ENCODE results near the gene SPPL3.

DNA sequence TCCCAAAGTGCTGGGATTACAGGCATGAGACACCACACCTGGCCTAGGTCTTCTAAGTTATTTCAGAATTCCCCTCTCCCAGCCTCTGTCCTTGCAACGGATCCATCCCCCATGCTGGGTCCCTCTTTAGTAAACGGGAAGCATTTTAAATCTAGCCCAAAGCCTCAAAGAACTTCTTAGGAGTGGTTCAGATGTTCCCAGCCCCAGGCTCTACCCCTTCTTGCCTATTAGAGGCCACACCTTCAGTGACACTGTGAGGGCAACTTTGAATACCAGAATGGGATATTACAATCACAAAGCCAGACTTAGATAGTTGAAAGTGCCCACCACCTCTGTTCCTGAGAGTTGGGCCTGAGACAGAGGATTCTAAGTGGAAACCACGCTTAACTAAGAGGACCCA, 18.1 kb upstream of the SPPL3 start:
- TF ChIP-seq, protein P1, sequence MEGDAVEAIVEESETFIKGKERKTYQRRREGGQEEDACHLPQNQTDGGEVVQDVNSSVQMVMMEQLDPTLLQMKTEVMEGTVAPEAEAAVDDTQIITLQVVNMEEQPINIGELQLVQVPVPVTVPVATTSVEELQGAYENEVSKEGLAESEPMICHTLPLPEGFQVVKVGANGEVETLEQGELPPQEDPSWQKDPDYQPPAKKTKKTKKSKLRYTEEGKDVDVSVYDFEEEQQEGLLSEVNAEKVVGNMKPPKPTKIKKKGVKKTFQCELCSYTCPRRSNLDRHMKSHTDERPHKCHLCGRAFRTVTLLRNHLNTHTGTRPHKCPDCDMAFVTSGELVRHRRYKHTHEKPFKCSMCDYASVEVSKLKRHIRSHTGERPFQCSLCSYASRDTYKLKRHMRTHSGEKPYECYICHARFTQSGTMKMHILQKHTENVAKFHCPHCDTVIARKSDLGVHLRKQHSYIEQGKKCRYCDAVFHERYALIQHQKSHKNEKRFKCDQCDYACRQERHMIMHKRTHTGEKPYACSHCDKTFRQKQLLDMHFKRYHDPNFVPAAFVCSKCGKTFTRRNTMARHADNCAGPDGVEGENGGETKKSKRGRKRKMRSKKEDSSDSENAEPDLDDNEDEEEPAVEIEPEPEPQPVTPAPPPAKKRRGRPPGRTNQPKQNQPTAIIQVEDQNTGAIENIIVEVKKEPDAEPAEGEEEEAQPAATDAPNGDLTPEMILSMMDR (IDR thresholded peaks at IDR 0.05) = no peak
- TF ChIP-seq TCF7L2 (IDR thresholded peaks at IDR 0.05; ENCODE audit: low read depth, low read length) = no peak
